ENCODE measurements around the gene SLC25A1. TPM values are rescaled to one million over a fixed set of nuclear protein-coding genes. Genes with fewer than 3 reads are reported as not detected.
"Not testable (repeated sequence)": the region's sequence is repeated elsewhere in the genome, so short reads cannot be mapped to it uniquely, and the experiment has no call there.

Gene SLC25A1
- total RNA-seq, 2 experiments from 2014 or later, result 54.0 to 58.4 TPM

DNA sequence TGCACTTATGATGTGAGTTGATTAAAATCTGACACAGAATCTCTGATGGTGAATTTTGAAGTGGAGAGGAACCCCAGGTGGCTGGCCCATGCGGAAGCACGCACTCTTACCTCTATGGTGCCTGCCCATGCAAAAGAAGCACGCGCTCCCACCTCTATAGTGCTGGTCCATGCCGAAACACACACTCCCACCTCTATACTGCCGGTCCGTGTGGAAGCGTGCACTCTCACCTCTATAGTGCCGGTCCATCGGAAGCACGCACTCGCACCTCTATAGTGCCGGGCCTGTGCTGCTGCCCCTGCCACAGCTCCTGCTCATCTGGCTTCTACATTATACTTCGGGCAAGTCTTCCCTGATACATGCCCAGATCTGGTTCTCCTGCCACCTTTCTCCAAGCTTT lies 36.8 kb upstream of the SLC25A1 start:
- Mint-ChIP-seq H3K4me3 (no peak overlapping the region), H3K4me1 (ENCODE audit: low read depth) (peaks cover 4% of the 10 kb centered on the region), H3K27ac (no peak overlapping the region), H3K27me3 (ENCODE audit: low read depth) (no peaks in the 10 kb centered on the region), H3K9me3 (no peaks in the 10 kb centered on the region), H3K36me3 (ENCODE audit: low read depth) (no peaks in the 10 kb centered on the region)
- intact Hi-C loops (cut with micrococcal nuclease), result no loop called here
- DNase-seq, result no peak
- CTCF ChIA-PET, result interaction anchor here (1.6 kb wide), 1 partner anchor 10 kb away, joined by 5 read pairs; no protein-coding TSS in a partner anchor

DNA sequence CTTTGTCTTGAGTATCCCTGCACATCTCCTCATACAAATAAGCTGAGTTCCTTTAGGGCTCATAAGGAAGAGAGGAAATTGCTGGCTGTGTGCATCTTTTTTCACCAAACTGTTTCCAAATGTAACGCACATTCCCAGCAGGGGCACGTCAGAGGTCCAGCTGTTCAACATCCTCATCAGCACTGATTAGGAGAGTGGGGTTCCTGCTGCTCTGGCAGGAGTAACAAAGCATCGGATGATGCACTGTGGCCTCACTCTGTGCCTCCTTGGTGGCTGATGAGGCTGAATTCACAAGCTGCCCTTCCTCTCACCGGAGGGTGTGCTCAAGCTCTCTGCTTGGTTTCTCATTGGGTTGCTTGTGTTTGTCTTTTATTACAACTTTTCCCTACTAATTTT lies 35.5 kb upstream of the SLC25A1 start:
- Mint-ChIP-seq H3K9me3 (no peaks in the 10 kb centered on the region), H3K36me3 (ENCODE audit: low read depth) (no peaks in the 10 kb centered on the region), H3K4me3 (no peak overlapping the region), H3K27me3 (ENCODE audit: low read depth) (no peaks in the 10 kb centered on the region), H3K27ac (no peak overlapping the region), H3K4me1 (ENCODE audit: low read depth) (peaks cover 4% of the 10 kb centered on the region)
- intact Hi-C loops (cut with micrococcal nuclease), result no loop called here
- CTCF ChIA-PET, result interaction anchor here (0.9 kb wide), 1 partner anchor 70 kb away, joined by 3 read pairs; the partner anchor contains the start of gene ESS2
- no peak for DNase-seq

- Mint-ChIP-seq H3K4me1 (ENCODE audit: low read depth) (peaks cover 4% of the 10 kb centered on the region), H3K27me3 (ENCODE audit: low read depth) (no peaks in the 10 kb centered on the region), H3K27ac (no peak overlapping the region), H3K36me3 (ENCODE audit: low read depth) (no peaks in the 10 kb centered on the region), H3K4me3 (no peak overlapping the region), H3K9me3 (no peaks in the 10 kb centered on the region)
- CTCF ChIA-PET, result interaction anchor here (0.9 kb wide), 1 partner anchor 69 kb away, joined by 3 read pairs; the partner anchor contains the start of gene ESS2
- no peak for DNase-seq
- intact Hi-C loops (cut with micrococcal nuclease), result no loop called here
Observed at GRCh38 chr22:19213442-19214077, 35.0 kb upstream of the SLC25A1 start.

GRCh38 chr22:19213001-19213400 lies 34.5 kb upstream of the SLC25A1 start:
- Mint-ChIP-seq H3K4me1 (ENCODE audit: low read depth) (peaks cover 3% of the 10 kb centered on the region), H3K27me3 (ENCODE audit: low read depth) (no peaks in the 10 kb centered on the region), H3K4me3 (no peak overlapping the region), H3K27ac (no peak overlapping the region), H3K36me3 (ENCODE audit: low read depth) (no peaks in the 10 kb centered on the region), H3K9me3 (no peaks in the 10 kb centered on the region)
- CTCF ChIA-PET, result no interaction called here
- DNase-seq, result no peak
- intact Hi-C loops (cut with micrococcal nuclease), result no loop called here

- no peaks in the 10 kb centered on the region for H3K36me3 Mint-ChIP-seq (ENCODE audit: low read depth)
- CTCF ChIA-PET, result no interaction called here
- intact Hi-C loops (cut with micrococcal nuclease), result no loop called here
Observed at GRCh38 chr22:19212302-19212870, 33.9 kb upstream of the SLC25A1 start.

GRCh38 chr22:19210188-19210587 lies 31.7 kb upstream of the SLC25A1 start:
- DNase-seq, result no peak
- intact Hi-C loops (cut with micrococcal nuclease), result no loop called here
- no peaks in the 10 kb centered on the region for H3K36me3 Mint-ChIP-seq (ENCODE audit: low read depth)
- no peaks in the 10 kb centered on the region for H3K27me3 Mint-ChIP-seq (ENCODE audit: low read depth)
- no peak overlapping the region for H3K4me3 Mint-ChIP-seq
- H3K4me1 Mint-ChIP-seq (ENCODE audit: low read depth), result no peaks in the 10 kb centered on the region
- CTCF ChIA-PET, result no interaction called here
- no peak overlapping the region for H3K27ac Mint-ChIP-seq
- H3K9me3 Mint-ChIP-seq, result no peaks in the 10 kb centered on the region

More at GRCh38 chr22:19212302-19212870, 33.9 kb upstream of the SLC25A1 start:
- no peak for DNase-seq
- Mint-ChIP-seq H3K4me3 (no peak overlapping the region), H3K9me3 (no peaks in the 10 kb centered on the region), H3K27ac (no peak overlapping the region), H3K27me3 (ENCODE audit: low read depth) (no peaks in the 10 kb centered on the region), H3K4me1 (ENCODE audit: low read depth) (no peaks in the 10 kb centered on the region)

DNA sequence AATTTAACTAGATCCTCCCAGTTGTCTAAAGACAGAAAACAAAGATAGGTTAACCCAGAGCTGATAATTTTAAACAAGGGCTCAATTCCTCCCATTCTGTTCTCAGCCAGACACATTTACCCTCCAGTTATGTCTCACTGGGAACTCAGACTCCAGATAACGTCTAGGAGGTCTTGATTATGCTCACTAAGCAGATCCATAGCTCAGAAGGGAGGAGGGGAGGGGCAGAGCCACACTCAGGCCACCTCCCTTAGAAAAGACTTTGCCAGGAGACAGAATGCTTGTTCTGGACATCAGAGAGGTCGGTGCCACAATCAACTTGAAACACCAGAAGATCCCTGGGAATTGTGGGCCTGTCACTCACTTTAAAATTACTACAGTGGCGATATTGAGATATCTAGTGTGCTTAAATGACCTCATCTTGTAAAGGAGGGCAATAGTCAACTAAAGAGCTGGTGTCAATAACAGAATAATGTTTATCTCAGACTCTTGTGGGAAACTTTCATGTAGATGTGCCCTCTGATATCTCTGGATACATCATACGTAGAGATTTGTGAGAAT lies 29.8 kb upstream of the SLC25A1 start:
- Mint-ChIP-seq H3K27me3 (ENCODE audit: low read depth) (no peaks in the 10 kb centered on the region), H3K27ac (no peak overlapping the region), H3K4me3 (no peak overlapping the region), H3K9me3 (no peaks in the 10 kb centered on the region), H3K36me3 (ENCODE audit: low read depth) (no peaks in the 10 kb centered on the region), H3K4me1 (ENCODE audit: low read depth) (no peaks in the 10 kb centered on the region)
- intact Hi-C loops (cut with micrococcal nuclease), result no loop called here
- CTCF ChIA-PET, result no interaction called here
- DNase-seq, result no peak

GRCh38 chr22:19207884-19208283 lies 29.3 kb upstream of the SLC25A1 start:
- no peaks in the 10 kb centered on the region for H3K36me3 Mint-ChIP-seq (ENCODE audit: low read depth)
- intact Hi-C loops (cut with micrococcal nuclease), result no loop called here
- H3K4me3 Mint-ChIP-seq, result no peak overlapping the region
- no peaks in the 10 kb centered on the region for H3K9me3 Mint-ChIP-seq
- no peak overlapping the region for H3K27ac Mint-ChIP-seq
- no peak for DNase-seq
- CTCF ChIA-PET, result no interaction called here
- no peaks in the 10 kb centered on the region for H3K27me3 Mint-ChIP-seq (ENCODE audit: low read depth)
- H3K4me1 Mint-ChIP-seq (ENCODE audit: low read depth), result no peaks in the 10 kb centered on the region

GRCh38 chr22:19207401-19207808 lies 28.9 kb upstream of the SLC25A1 start:
- intact Hi-C loops (cut with micrococcal nuclease), result no loop called here
- DNase-seq, result no peak
- H3K9me3 Mint-ChIP-seq, result no peaks in the 10 kb centered on the region
- H3K27me3 Mint-ChIP-seq (ENCODE audit: low read depth), result no peaks in the 10 kb centered on the region
- no peaks in the 10 kb centered on the region for H3K4me1 Mint-ChIP-seq (ENCODE audit: low read depth)
- no peak overlapping the region for H3K27ac Mint-ChIP-seq
- no peak overlapping the region for H3K4me3 Mint-ChIP-seq
- H3K36me3 Mint-ChIP-seq (ENCODE audit: low read depth), result no peaks in the 10 kb centered on the region
- CTCF ChIA-PET, result interaction anchor here (0.9 kb wide), 1 partner anchor 23 kb away, joined by 3 read pairs; no protein-coding TSS in a partner anchor

- no peak overlapping the region for H3K4me3 Mint-ChIP-seq
- H3K27me3 Mint-ChIP-seq (ENCODE audit: low read depth), result no peaks in the 10 kb centered on the region
- H3K36me3 Mint-ChIP-seq (ENCODE audit: low read depth), result no peaks in the 10 kb centered on the region
- no peaks in the 10 kb centered on the region for H3K9me3 Mint-ChIP-seq
- CTCF ChIA-PET, result interaction anchor here (0.9 kb wide), 2 partner anchors 9 to 22 kb away, joined by 3 to 5 read pairs; no protein-coding TSS in a partner anchor
- intact Hi-C loops (cut with micrococcal nuclease), result no loop called here
- no peaks in the 10 kb centered on the region for H3K4me1 Mint-ChIP-seq (ENCODE audit: low read depth)
- H3K27ac Mint-ChIP-seq, result no peak overlapping the region
- DNase-seq, result no peak
Observed at GRCh38 chr22:19206287-19206686, 27.8 kb upstream of the SLC25A1 start.

DNA sequence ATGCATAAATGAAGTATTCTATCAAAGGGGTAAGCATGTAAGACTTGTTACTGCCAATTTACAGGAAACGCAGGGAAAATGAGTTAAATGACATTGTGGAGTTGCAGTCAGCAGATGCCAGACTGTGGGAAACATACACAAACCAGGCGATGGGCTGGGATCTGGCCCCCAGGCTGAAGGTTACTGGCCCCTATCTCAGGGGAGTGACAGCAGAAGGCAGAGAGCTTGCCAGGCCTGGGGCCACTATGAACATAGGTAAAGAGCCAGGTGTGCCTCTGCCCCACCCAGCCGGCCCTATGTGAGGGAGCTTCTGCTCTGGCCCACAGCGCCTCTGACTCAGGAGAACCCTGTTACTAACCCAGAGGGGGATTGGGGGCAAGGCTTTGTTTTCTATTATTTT lies 26.1 kb upstream of the SLC25A1 start:
- Mint-ChIP-seq H3K27me3 (ENCODE audit: low read depth) (no peaks in the 10 kb centered on the region), H3K27ac (no peak overlapping the region), H3K9me3 (no peaks in the 10 kb centered on the region), H3K4me1 (ENCODE audit: low read depth) (no peaks in the 10 kb centered on the region), H3K4me3 (no peak overlapping the region), H3K36me3 (ENCODE audit: low read depth) (no peaks in the 10 kb centered on the region)
- DNase-seq, result no peak
- CTCF ChIA-PET, result no interaction called here
- intact Hi-C loops (cut with micrococcal nuclease), result no loop called here

DNA sequence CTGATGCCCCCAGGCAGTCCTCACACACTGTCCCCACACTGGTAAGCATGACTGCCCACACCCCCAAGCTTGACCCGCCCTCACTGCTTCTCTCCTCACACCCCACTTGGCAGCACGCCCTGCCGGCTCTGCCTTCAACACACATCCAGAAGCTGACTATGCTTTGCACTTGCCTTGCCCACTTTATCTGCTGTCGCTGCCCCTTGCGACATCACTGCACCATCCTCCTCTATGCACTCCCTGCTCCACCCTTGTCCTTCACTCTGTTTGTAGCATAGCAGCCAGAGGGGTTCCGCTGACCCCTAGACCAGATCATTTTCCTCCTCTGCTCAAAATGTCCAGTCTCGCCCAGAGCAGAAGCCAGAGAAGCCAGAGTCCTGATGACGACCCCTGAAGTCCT lies 25.3 kb upstream of the SLC25A1 start:
- Mint-ChIP-seq H3K4me1 (ENCODE audit: low read depth) (no peaks in the 10 kb centered on the region), H3K27ac (no peak overlapping the region), H3K4me3 (no peak overlapping the region), H3K9me3 (no peaks in the 10 kb centered on the region), H3K27me3 (ENCODE audit: low read depth) (no peaks in the 10 kb centered on the region), H3K36me3 (ENCODE audit: low read depth) (no peaks in the 10 kb centered on the region)
- intact Hi-C loops (cut with micrococcal nuclease), result no loop called here
- no peak for DNase-seq
- CTCF ChIA-PET, result no interaction called here

GRCh38 chr22:19202799-19203186 lies 24.3 kb upstream of the SLC25A1 start:
- CTCF ChIA-PET; intact Hi-C loops (cut with micrococcal nuclease); H3K4me3 Mint-ChIP-seq; H3K27ac Mint-ChIP-seq; H3K36me3 Mint-ChIP-seq (ENCODE audit: low read depth); DNase-seq; H3K27me3 Mint-ChIP-seq (ENCODE audit: low read depth); H3K9me3 Mint-ChIP-seq; H3K4me1 Mint-ChIP-seq (ENCODE audit: low read depth): not testable (repeated sequence)

Measured in activated naive CD4-positive, alpha-beta T cell treated with anti-CD3 and anti-CD28 coated beads for 36 hours (primary cell).